NCI-H524 (cell line): ENCODE measurements around the gene CFAP410.

Source experiments
- DNase-seq, 2 experiments: peaks; one replicate each; lab custom pipeline; 2025; lab: John Stamatoyannopoulos, UW

CFAP410 gene

GRCh38 chr21:44285138-44285992 lies 53.8 kb downstream of the CFAP410 start, which contains the start of gene AIRE:
Gene AIRE (plus strand): TSS chr21:44285876. CDS start chr21:44286007, 131 bp downstream.
- no peak for DNase-seq

- DNase-seq, result no peak
Measured at GRCh38 chr21:44283948-44284347, 55.2 kb downstream of the CFAP410 start.

GRCh38 chr21:44283211-44283785 lies 55.9 kb downstream of the CFAP410 start:
- peak; percentile 9 to 63 for DNase-seq

- no peak for DNase-seq
Measured at GRCh38 chr21:44282370-44282769, 56.8 kb downstream of the CFAP410 start.

- DNase-seq, result no peak
Measured at GRCh38 chr21:44281801-44282200, 57.4 kb downstream of the CFAP410 start.

- DNase-seq, result peak; percentile 24 to 74
Measured at GRCh38 chr21:44279354-44280260, 59.6 kb downstream of the CFAP410 start.
